ENCODE results near the gene MYBPC3. TPM values are rescaled to one million over a fixed set of nuclear protein-coding genes. Genes with fewer than 3 reads are reported as not detected.
A peak's percentile ranks its signal among the peaks of the same experiment; 100 is the strongest.

Gene MYBPC3
- under 1 TPM in 2 of 4 donors, not detected in 2; 0.12 to 0.13 TPM for total RNA-seq

DNA sequence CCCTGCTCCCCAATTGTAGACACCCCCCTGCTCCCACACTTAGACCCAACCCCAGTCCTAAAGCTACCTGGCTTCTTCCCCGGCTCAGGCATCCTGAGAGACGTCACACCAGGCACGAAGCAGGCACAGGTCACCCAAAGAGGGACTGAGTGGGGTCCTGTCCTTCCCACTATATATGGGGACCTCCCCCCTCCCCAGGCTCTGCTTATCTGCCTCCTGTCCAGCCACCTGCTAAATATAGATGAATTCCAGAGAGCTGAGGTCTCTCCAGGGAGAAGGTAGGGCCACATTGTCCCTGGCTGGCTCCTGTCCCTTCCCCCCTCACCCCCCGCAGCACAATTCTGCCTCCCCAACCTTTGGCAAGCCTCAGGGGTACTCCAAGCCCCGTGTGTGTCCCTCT, at the start of gene MYBPC3:
MYBPC3 (minus strand) TSS at position 147 of the 400 bp plus-strand sequence; CDS start at position 92, 55 bp downstream.
- TF ChIP-seq EP300 (IDR thresholded peaks at IDR 0.05): no peak
- TF ChIP-seq POLR2AphosphoS5 (IDR thresholded peaks at IDR 0.05): no peak
- ATAC-seq: no peak
- 76% methylated on average over 3 of the region's 5 CpGs; no CpG with 5 or more reads in 1 of the 2 donors for WGBS, 2 donors (ENCODE audit: low coverage in 1 of 2)
- H3K4me1 ChIP-seq: peaks cover 0 to 20% (median 0%) of the 10 kb centered on the region in 3 donors
- H3K4me3 ChIP-seq: no peak within 1 kb of the TSS
- H3K27ac ChIP-seq: no peak within 1 kb of the TSS
- no peaks in the 10 kb centered on the region for H3K9me3 ChIP-seq
- H3K36me3 ChIP-seq: no peaks in the 10 kb centered on the region
- H3K27me3 ChIP-seq: no peaks in the 10 kb centered on the region

DNA sequence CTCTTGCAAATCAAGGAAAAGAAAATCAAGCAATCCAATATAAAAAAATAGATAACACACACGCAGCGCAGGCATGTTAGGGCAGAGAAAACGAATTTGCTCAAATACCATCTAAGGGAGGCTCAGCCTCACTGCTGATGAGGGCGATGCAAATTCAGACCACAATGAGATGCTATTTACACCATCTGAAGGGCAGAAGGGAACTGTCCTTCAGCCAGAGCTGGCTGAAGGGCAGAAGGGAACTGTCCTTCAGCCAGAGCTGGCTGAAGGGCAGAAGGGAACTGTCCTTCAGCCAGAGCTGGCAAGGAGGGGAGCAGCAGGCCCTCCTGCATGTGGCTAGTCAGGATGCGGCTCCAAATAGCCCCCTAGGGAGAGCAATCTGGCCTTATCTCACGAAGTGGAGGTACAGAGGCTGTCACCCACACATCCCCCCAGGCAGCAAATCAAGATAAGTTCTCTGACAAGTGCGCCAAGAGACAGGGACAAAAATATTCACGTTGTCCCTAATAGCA, 48.3 kb upstream of the MYBPC3 start:
- H3K36me3 ChIP-seq: no peaks in the 10 kb centered on the region
- peak overlapping the region in 3 of 4 donors; percentile 72 to 78 (median 74) for H3K27ac ChIP-seq
- no peaks in the 10 kb centered on the region for H3K9me3 ChIP-seq
- ATAC-seq: peak; percentile 27
- TF ChIP-seq, protein P1, sequence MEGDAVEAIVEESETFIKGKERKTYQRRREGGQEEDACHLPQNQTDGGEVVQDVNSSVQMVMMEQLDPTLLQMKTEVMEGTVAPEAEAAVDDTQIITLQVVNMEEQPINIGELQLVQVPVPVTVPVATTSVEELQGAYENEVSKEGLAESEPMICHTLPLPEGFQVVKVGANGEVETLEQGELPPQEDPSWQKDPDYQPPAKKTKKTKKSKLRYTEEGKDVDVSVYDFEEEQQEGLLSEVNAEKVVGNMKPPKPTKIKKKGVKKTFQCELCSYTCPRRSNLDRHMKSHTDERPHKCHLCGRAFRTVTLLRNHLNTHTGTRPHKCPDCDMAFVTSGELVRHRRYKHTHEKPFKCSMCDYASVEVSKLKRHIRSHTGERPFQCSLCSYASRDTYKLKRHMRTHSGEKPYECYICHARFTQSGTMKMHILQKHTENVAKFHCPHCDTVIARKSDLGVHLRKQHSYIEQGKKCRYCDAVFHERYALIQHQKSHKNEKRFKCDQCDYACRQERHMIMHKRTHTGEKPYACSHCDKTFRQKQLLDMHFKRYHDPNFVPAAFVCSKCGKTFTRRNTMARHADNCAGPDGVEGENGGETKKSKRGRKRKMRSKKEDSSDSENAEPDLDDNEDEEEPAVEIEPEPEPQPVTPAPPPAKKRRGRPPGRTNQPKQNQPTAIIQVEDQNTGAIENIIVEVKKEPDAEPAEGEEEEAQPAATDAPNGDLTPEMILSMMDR (IDR thresholded peaks at IDR 0.05): no peak
- no peak for TF ChIP-seq EP300 (IDR thresholded peaks at IDR 0.05)
- no peak for TF ChIP-seq POLR2A (IDR thresholded peaks at IDR 0.05)
- TF ChIP-seq POLR2AphosphoS5 (IDR thresholded peaks at IDR 0.05): no peak
- 19 to 21% methylated on average over 5 to 8 of the region's 8 CpGs for WGBS, 2 donors (ENCODE audit: low coverage in 1 of 2)
- peaks cover 0 to 21% (median 0%) of the 10 kb centered on the region in 3 donors for H3K4me1 ChIP-seq
- H3K4me3 ChIP-seq: peak overlapping the region in 1 of 2 donors; percentile 63
- H3K27me3 ChIP-seq: no peaks in the 10 kb centered on the region

DNA sequence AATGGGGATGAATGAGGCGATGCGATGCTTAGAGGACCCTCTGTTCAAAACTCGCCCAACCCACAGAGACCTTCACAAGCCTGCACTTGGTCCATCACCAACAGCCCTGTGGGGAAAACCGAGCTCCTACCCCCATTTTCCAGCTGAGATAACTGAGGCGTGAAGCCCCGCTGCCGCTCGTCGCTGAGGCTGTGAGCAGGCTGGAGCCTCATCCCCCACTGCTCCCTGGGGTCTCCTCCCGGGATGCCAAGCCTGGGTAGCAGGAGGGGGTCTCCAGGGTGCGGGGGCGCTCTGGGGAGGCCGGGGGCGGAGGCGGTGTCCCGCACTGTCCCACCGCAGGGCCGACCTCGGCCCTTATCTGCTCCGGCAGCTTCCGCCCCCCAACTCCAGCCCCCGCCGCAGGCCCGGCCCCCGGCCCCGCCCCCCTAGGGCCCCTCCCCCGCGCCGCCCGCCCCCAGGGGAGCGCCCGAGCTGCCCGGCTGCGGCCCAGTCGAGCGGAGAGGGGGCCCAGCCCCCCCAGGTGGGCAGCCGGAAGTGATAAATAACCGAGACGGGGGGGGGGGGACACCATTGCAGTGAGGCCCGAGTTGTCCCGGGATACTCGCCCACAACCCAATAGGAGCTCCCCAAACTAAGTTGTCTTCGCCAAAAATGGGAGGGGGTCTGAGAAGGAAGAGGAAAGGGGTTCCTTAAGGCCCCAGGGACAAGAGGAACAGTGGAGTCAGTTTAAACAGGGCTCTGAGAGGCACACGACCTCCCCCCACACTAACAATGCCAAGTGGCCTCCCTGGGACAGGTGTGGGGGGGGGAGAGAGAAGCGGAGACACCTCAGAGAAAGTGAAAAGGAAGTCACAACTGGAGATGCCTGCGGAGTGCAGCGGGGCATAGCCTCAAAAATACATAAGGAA, 47.6 kb upstream of the MYBPC3 start:
- WGBS, 2 donors (ENCODE audit: low coverage in 1 of 2): 0 to 6% methylated on average over 2 to 4 of the region's 47 CpGs
- peaks cover 0 to 28% (median 0%) of the 10 kb centered on the region in 3 donors for H3K4me1 ChIP-seq
- TF ChIP-seq, protein P1 (IDR thresholded peaks at IDR 0.05): no peak
- TF ChIP-seq POLR2AphosphoS5 (IDR thresholded peaks at IDR 0.05) (no peak), POLR2A (IDR thresholded peaks at IDR 0.05) (no peak), EP300 (IDR thresholded peaks at IDR 0.05) (no peak)
- H3K27ac ChIP-seq: peak overlapping the region; percentile 5 to 78 (median 73)
- no peaks in the 10 kb centered on the region for H3K9me3 ChIP-seq
- H3K27me3 ChIP-seq: no peaks in the 10 kb centered on the region
- peak; percentile 73 for ATAC-seq
- peak overlapping the region; percentile 63 to 66 for H3K4me3 ChIP-seq
- no peaks in the 10 kb centered on the region for H3K36me3 ChIP-seq

DNA sequence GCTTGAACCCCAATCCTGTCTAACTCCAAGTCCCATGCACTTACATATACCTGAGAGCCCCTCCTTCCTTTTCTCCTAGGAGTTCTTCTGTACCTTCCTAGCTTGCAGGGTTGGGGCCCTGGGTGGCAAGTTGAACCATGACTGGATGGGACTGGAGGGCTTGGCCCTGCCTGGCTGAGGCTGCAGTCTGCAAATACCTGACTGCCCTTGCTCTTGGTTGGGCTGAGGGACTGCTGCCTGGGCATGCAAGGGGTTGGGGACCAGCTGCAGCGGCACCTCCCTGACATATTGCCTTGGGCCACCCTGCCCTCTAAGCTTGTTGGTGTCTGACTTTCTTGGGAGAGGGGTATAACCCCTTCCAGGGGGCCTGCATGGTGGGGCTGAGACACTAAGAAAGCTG, 46.0 kb upstream of the MYBPC3 start:
- no peaks in the 10 kb centered on the region for H3K9me3 ChIP-seq
- no peak overlapping the region for H3K4me3 ChIP-seq
- 100% methylated on average over 1 of the region's 1 CpG; no CpG with 5 or more reads in 1 of the 2 donors for WGBS, 2 donors (ENCODE audit: low coverage in 1 of 2)
- H3K27ac ChIP-seq: no peak overlapping the region
- no peaks in the 10 kb centered on the region for H3K36me3 ChIP-seq
- no peak for TF ChIP-seq POLR2A (IDR thresholded peaks at IDR 0.05)
- peaks cover 0 to 30% (median 0%) of the 10 kb centered on the region in 3 donors for H3K4me1 ChIP-seq
- ATAC-seq: no peak
- H3K27me3 ChIP-seq: no peaks in the 10 kb centered on the region

DNA sequence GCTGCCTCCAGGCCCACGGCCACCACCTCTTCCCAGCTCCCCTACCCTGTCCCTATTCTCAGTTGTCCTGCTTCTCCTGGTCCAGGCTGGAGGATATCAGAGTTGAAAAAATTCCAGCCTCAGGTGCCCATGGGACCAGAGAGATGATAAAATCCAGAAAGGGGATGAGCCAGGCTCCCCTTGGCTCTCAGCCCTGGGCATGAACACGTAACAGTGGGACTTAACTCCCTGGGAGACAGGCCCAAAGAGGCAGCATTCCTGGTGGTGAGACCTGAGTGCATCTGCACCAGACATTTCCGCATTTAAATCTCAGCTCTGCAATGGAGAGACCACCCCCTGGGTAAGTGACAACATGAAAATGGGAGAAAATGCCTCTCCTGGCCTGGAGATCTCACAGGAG, 45.5 kb upstream of the MYBPC3 start:
- Histone ChIP-seq H3K27me3 (no peaks in the 10 kb centered on the region), H3K27ac (no peak overlapping the region), H3K4me1 (peaks cover 0 to 30% (median 0%) of the 10 kb centered on the region in 3 donors), H3K9me3 (no peaks in the 10 kb centered on the region), H3K4me3 (no peak overlapping the region), H3K36me3 (no peaks in the 10 kb centered on the region)
- TF ChIP-seq EP300 (IDR thresholded peaks at IDR 0.05) (no peak), POLR2A (IDR thresholded peaks at IDR 0.05) (no peak)
- TF ChIP-seq, protein P1 (IDR thresholded peaks at IDR 0.05): no peak
- 75 to 77% methylated on average over 1 to 3 of the region's 3 CpGs for WGBS, 2 donors (ENCODE audit: low coverage in 1 of 2)
- no peak for ATAC-seq
